HG02642 (cell line): Measurements from ENCODE around the gene ZDHHC13.
A peak's percentile ranks its signal among the peaks of the same experiment; 100 is the strongest.

Experiments used
- ATAC-seq: cut with Tn5 transposase; IDR thresholded peaks from one replicate; pipeline ENCODE4 v1.9.1; 2021; ENCODE audit warnings: mild to moderate bottlenecking; ENCODE audit not compliant: unreplicated experiment, poor library complexity

The ZDHHC13 gene

GRCh38 chr11:19116971-19117759, at the start of gene ZDHHC13:
Gene ZDHHC13, plus strand, starts transcription at chr11:19117168. Its CDS starts 82 bp downstream, at chr11:19117250.
- peak; percentile 99 for ATAC-seq

GRCh38 chr11:19071255-19071654, 45.7 kb upstream of the ZDHHC13 start:
- peak; percentile 93 for ATAC-seq

GRCh38 chr11:19072464-19072863, 44.5 kb upstream of the ZDHHC13 start:
- ATAC-seq, result no peak

- ATAC-seq, result no peak
These were observed 43.2 kb upstream of the ZDHHC13 start for GRCh38 chr11:19073454-19074415.

GRCh38 chr11:19075636-19076035, 41.3 kb upstream of the ZDHHC13 start:
- no peak for ATAC-seq

- ATAC-seq, result peak; percentile 75
These were observed 40.0 kb upstream of the ZDHHC13 start for GRCh38 chr11:19076744-19077589.

- ATAC-seq, result no peak
These were observed 39.0 kb upstream of the ZDHHC13 start for GRCh38 chr11:19077965-19078364.

GRCh38 chr11:19079643-19080440, 37.1 kb upstream of the ZDHHC13 start:
- ATAC-seq, result no peak

- no peak for ATAC-seq
These were observed 36.4 kb upstream of the ZDHHC13 start for GRCh38 chr11:19080579-19080993.

GRCh38 chr11:19083166-19083565, 33.8 kb upstream of the ZDHHC13 start:
- ATAC-seq, result no peak

GRCh38 chr11:19084661-19085315, 32.2 kb upstream of the ZDHHC13 start:
- no peak for ATAC-seq

GRCh38 chr11:19087658-19088057, 29.3 kb upstream of the ZDHHC13 start:
- ATAC-seq, result no peak

- ATAC-seq, result no peak
These were observed 28.2 kb upstream of the ZDHHC13 start for GRCh38 chr11:19088791-19089190.

GRCh38 chr11:19089421-19089820, 27.5 kb upstream of the ZDHHC13 start:
- ATAC-seq, result no peak

GRCh38 chr11:19091366-19091765, 25.6 kb upstream of the ZDHHC13 start:
- ATAC-seq, result no peak

GRCh38 chr11:19092342-19092741, 24.6 kb upstream of the ZDHHC13 start:
- ATAC-seq, result no peak

GRCh38 chr11:19092850-19093249, 24.1 kb upstream of the ZDHHC13 start:
- ATAC-seq, result no peak

GRCh38 chr11:19093976-19094375, 23.0 kb upstream of the ZDHHC13 start:
- no peak for ATAC-seq

GRCh38 chr11:19094859-19095258, 22.1 kb upstream of the ZDHHC13 start:
- ATAC-seq, result no peak
